AG09319 (cell line): ENCODE measurements around the gene KAT6B.

Source experiments
- DNase-seq: peaks from one replicate; pipeline ENCODE4 v3.0.0-alpha.2; 2010; ENCODE audit warnings: low read depth; ENCODE audit errors: extremely low read depth
- CTCF ChIP-seq: IDR thresholded peaks from 2 replicates; pipeline ENCODE4 v1.5.1; 2011; ENCODE audit warnings: low read depth, mild to moderate bottlenecking, inconsistent platforms, low read length, moderate library complexity

Gene KAT6B

GRCh38 chr10:75024971-75025523 is 198.6 kb downstream of the KAT6B start:
- no peak for TF ChIP-seq CTCF
- no peak for DNase-seq

- no peak for TF ChIP-seq CTCF
- DNase-seq, result no peak
Measured at GRCh38 chr10:75028049-75028448, 201.6 kb downstream of the KAT6B start.

GRCh38 chr10:75028748-75029147 is 202.3 kb downstream of the KAT6B start:
- no peak for DNase-seq
- no peak for TF ChIP-seq CTCF

GRCh38 chr10:75029420-75029819 is 203.0 kb downstream of the KAT6B start:
- no peak for TF ChIP-seq CTCF
- DNase-seq, result no peak

- no peak for TF ChIP-seq CTCF
- no peak for DNase-seq
Measured at GRCh38 chr10:75029857-75030256, 203.5 kb downstream of the KAT6B start.

- TF ChIP-seq CTCF, result no peak
- DNase-seq, result no peak
Measured at GRCh38 chr10:75030371-75030770, 204.0 kb downstream of the KAT6B start.

- DNase-seq, result no peak
- TF ChIP-seq CTCF, result no peak
Measured at GRCh38 chr10:75032119-75032518, 205.7 kb downstream of the KAT6B start.
